ENCODE data around the gene LRCH3. TPM values are rescaled to one million over a fixed set of nuclear protein-coding genes. Genes with fewer than 3 reads are reported as not detected.

LRCH3 gene
- total RNA-seq, 1 donor from 2014 or later = 42.1 TPM

DNA sequence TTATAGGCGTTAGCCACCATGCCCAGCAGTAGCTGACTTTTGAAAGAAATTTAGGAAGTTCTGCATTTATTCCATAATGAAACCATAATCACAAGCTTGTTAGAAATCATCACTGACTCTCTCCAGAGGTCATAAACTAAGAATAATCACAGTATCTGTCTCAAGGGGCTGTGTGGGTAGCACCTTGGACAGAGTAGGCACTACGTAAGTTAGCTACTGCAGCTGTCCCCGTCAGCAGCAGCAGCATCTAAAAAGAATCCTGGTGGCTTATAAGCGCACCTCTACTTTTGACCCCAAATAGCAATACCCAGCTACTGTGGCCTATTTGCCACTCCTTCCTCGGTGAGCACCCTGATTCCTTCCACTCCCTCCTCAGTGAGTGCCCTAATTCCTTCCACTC lies 101.1 kb downstream of the LRCH3 start:
- no peak for TF ChIP-seq EZH2 (IDR thresholded peaks at IDR 0.05; ENCODE audit: insufficient read depth, low read length)
- TF ChIP-seq, protein P1, sequence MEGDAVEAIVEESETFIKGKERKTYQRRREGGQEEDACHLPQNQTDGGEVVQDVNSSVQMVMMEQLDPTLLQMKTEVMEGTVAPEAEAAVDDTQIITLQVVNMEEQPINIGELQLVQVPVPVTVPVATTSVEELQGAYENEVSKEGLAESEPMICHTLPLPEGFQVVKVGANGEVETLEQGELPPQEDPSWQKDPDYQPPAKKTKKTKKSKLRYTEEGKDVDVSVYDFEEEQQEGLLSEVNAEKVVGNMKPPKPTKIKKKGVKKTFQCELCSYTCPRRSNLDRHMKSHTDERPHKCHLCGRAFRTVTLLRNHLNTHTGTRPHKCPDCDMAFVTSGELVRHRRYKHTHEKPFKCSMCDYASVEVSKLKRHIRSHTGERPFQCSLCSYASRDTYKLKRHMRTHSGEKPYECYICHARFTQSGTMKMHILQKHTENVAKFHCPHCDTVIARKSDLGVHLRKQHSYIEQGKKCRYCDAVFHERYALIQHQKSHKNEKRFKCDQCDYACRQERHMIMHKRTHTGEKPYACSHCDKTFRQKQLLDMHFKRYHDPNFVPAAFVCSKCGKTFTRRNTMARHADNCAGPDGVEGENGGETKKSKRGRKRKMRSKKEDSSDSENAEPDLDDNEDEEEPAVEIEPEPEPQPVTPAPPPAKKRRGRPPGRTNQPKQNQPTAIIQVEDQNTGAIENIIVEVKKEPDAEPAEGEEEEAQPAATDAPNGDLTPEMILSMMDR (IDR thresholded peaks at IDR 0.05; ENCODE audit: insufficient read depth, low read depth, low read length) = no peak
- no peak for DNase-seq (ENCODE audit: low read depth)
- no peak for FAIRE-seq
- Histone ChIP-seq H3K9me3 (ENCODE audit: insufficient read depth, low read depth, low read length) (no peaks in the 10 kb centered on the region), H4K20me1 (ENCODE audit: insufficient read depth, low read length) (no peaks in the 10 kb centered on the region), H3K27ac (ENCODE audit: low read depth, low read length) (no peak overlapping the region), H3K27me3 (ENCODE audit: insufficient read depth, low read length) (no peaks in the 10 kb centered on the region), H3K4me2 (ENCODE audit: low read length) (no peak overlapping the region), H3K4me1 (ENCODE audit: insufficient read depth, low read length) (no peaks in the 10 kb centered on the region), H2AFZ (ENCODE audit: low read depth, low read length) (no peak overlapping the region), H3K36me3 (ENCODE audit: insufficient read depth, low read length) (no peaks in the 10 kb centered on the region), H3K4me3 (ENCODE audit: insufficient read depth, low read depth, low read length) (no peak overlapping the region), H3K79me2 (ENCODE audit: insufficient read depth, low read length) (no peaks in the 10 kb centered on the region), H3K9ac (ENCODE audit: low read length) (no peak overlapping the region)
- Mint-ChIP-seq H3K4me3 (ENCODE audit: unreplicated experiment) (no peak overlapping the region), H3K4me1 (ENCODE audit: low read depth, unreplicated experiment) (peaks cover 14% of the 10 kb centered on the region), H3K36me3 (ENCODE audit: low read depth, unreplicated experiment) (no peaks in the 10 kb centered on the region), H3K27me3 (ENCODE audit: low read depth, unreplicated experiment) (no peaks in the 10 kb centered on the region), H3K9me3 (ENCODE audit: unreplicated experiment) (no peaks in the 10 kb centered on the region), H3K27ac (ENCODE audit: unreplicated experiment) (no peak overlapping the region)

- FAIRE-seq (no peak), DNase-seq (ENCODE audit: low read depth) (no peak)
- H3K27ac Mint-ChIP-seq (ENCODE audit: unreplicated experiment) = no peak overlapping the region
These were observed 105.4 kb downstream of the LRCH3 start for GRCh38 chr3:197896421-197896820.

DNA sequence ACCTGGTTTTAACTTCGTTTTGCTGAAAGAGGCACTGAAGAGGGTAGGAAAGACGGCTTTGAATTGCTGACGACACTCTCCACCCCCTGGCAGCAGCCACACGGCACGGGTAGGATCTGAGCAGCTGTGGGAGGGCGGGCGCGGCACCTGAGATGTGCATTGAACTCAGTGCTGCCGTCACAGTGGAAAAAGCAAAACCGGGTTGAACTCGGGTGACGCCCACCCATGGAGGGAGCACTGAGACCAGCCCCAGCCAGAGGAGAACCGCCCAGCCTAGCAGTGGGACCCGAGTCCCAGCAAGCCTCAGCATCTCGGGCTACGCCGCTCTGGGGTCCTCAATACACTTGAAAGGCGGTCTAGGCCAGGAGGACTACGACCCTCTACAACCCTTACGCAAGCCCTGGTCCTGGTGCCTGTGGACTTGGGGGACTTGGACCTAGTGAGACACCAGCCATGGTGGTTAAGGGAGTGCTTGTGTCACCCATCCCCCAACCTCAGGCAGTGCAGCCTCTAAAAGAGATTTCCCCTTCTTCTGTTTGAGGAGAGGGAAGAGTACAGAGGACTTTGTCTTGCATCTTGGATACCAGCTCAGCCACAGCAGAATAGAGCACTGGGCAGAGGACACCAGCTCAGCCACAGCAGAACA lies 108.9 kb downstream of the LRCH3 start:
- Histone ChIP-seq H3K9me3 (ENCODE audit: insufficient read depth, low read depth, low read length) (no peaks in the 10 kb centered on the region), H3K27me3 (ENCODE audit: insufficient read depth, low read length) (no peaks in the 10 kb centered on the region), H4K20me1 (ENCODE audit: insufficient read depth, low read length) (no peaks in the 10 kb centered on the region), H3K4me3 (ENCODE audit: insufficient read depth, low read depth, low read length) (no peak overlapping the region), H3K4me2 (ENCODE audit: low read length) (no peak overlapping the region), H2AFZ (ENCODE audit: low read depth, low read length) (no peak overlapping the region), H3K27ac (ENCODE audit: low read depth, low read length) (no peak overlapping the region), H3K36me3 (ENCODE audit: insufficient read depth, low read length) (no peaks in the 10 kb centered on the region), H3K9ac (ENCODE audit: low read length) (no peak overlapping the region), H3K4me1 (ENCODE audit: insufficient read depth, low read length) (no peaks in the 10 kb centered on the region), H3K79me2 (ENCODE audit: insufficient read depth, low read length) (no peaks in the 10 kb centered on the region)
- no peak for TF ChIP-seq EZH2 (IDR thresholded peaks at IDR 0.05; ENCODE audit: insufficient read depth, low read length)
- TF ChIP-seq, protein P1 (IDR thresholded peaks at IDR 0.05; ENCODE audit: insufficient read depth, low read depth, low read length) = no peak
- Mint-ChIP-seq H3K4me1 (ENCODE audit: low read depth, unreplicated experiment) (no peaks in the 10 kb centered on the region), H3K36me3 (ENCODE audit: low read depth, unreplicated experiment) (no peaks in the 10 kb centered on the region), H3K27me3 (ENCODE audit: low read depth, unreplicated experiment) (no peaks in the 10 kb centered on the region), H3K4me3 (ENCODE audit: unreplicated experiment) (no peak overlapping the region), H3K27ac (ENCODE audit: unreplicated experiment) (no peak overlapping the region), H3K9me3 (ENCODE audit: unreplicated experiment) (peaks cover 4% of the 10 kb centered on the region)
- DNase-seq (ENCODE audit: low read depth) (no peak), FAIRE-seq (no peak)

More at GRCh38 chr3:197896421-197896820, 105.4 kb downstream of the LRCH3 start:
- H2AFZ ChIP-seq (ENCODE audit: low read depth, low read length) = no peak overlapping the region
- H3K4me1 ChIP-seq (ENCODE audit: insufficient read depth, low read length) = no peaks in the 10 kb centered on the region
- H3K36me3 Mint-ChIP-seq (ENCODE audit: low read depth, unreplicated experiment) = no peaks in the 10 kb centered on the region
- TF ChIP-seq, protein P1 (IDR thresholded peaks at IDR 0.05; ENCODE audit: insufficient read depth, low read depth, low read length) = no peak
- no peak for TF ChIP-seq EZH2 (IDR thresholded peaks at IDR 0.05; ENCODE audit: insufficient read depth, low read length)
- H3K9ac ChIP-seq (ENCODE audit: low read length) = no peak overlapping the region
- no peaks in the 10 kb centered on the region for H3K27me3 ChIP-seq (ENCODE audit: insufficient read depth, low read length)
- no peak overlapping the region for H3K4me2 ChIP-seq (ENCODE audit: low read length)
- no peaks in the 10 kb centered on the region for H3K36me3 ChIP-seq (ENCODE audit: insufficient read depth, low read length)
- no peaks in the 10 kb centered on the region for H3K79me2 ChIP-seq (ENCODE audit: insufficient read depth, low read length)
- H3K9me3 Mint-ChIP-seq (ENCODE audit: unreplicated experiment) = peaks cover 1% of the 10 kb centered on the region
- H3K4me1 Mint-ChIP-seq (ENCODE audit: low read depth, unreplicated experiment) = no peaks in the 10 kb centered on the region
- no peak overlapping the region for H3K4me3 ChIP-seq (ENCODE audit: insufficient read depth, low read depth, low read length)
- H3K4me3 Mint-ChIP-seq (ENCODE audit: unreplicated experiment) = no peak overlapping the region
- H3K27me3 Mint-ChIP-seq (ENCODE audit: low read depth, unreplicated experiment) = no peaks in the 10 kb centered on the region
- H3K27ac ChIP-seq (ENCODE audit: low read depth, low read length) = no peak overlapping the region
- H3K9me3 ChIP-seq (ENCODE audit: insufficient read depth, low read depth, low read length) = no peaks in the 10 kb centered on the region
- H4K20me1 ChIP-seq (ENCODE audit: insufficient read depth, low read length) = no peaks in the 10 kb centered on the region
